Iris pigment epithelial cell (primary cell): ENCODE data around the gene TMEM50A.
"Not testable (repeated sequence)": the region's sequence is repeated elsewhere in the genome, so short reads cannot be mapped to it uniquely, and the experiment has no call there.

Experiments
- DNase-seq: peaks from one replicate; pipeline ENCODE4 v3.0.0-alpha.2; 2011; ENCODE audit warnings: low read depth

Gene TMEM50A

DNA sequence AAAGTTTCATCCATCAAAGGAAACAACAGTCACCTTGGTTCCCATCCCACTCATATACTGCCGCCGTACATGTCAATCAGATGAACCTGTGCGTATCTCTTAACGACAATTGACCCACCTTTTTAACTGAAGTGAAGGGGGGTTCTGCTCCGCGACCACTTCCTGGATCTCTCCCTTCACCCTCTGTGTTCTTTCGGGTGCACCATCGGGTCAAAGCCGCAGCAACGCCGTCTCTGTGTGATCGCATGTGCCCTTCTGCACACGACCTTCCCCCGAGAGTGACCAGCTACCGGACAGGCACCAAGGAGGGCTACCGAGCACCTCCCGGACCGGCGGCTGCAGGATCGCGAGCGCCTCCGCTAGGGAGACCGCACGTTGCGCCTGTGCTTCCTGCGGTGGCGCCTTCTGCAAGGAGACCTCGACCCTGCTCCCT is 1.2 kb upstream of the TMEM50A start:
- DNase-seq = not testable (repeated sequence)

DNA sequence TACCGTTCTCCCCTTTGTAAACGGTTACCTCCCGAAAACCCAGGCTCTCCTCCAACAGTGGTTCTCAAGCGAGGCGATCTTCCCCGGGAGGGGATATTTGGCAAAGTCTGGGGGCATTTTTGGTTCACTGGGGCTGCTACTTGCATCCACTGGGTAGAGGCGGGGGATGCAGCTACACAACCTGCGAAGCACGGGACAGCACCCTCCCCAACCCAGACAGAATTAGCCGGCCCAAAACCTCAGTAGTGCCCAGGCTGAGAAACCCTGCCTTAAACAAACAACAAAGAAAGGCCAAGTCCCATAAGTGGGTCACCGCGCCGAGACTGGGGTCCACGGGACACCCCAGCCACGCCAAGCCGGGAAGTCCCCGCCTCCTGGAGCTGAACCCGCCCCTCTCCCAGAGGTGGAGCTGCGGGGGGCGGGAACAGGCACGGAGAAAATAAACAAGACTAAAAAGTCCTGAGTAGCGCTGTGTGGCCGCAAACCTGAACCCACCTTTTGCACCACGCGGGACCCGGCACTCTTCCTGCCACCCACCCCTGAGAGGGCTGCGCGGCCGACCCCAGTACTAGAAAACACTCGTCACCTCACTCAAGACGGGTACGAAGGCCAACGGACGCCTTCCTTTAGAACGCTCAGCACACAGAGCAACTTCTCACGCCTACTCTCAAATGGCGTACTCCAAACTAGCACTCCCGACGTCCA is 499 bp upstream of the TMEM50A start:
- not testable (repeated sequence) for DNase-seq

DNA sequence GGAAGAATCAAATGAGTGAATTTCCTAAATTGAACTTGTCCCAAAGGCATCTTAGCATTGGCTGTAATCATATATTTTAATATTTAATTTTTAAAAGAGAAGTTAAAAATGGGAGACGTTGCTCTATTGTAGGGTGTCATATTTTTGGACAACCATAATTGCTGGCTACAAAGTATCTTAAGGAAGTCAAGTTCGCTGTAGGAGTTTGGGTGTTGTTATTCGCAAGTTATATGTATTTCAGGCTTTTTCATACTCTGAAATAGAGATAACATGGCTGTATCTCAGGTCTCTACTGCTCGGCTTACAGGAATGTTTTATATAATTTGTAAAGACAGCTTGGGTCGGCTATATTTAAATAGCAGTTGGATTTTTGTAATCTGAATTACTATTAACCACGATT is 852 bp downstream of the TMEM50A start:
- DNase-seq = no peak

DNA sequence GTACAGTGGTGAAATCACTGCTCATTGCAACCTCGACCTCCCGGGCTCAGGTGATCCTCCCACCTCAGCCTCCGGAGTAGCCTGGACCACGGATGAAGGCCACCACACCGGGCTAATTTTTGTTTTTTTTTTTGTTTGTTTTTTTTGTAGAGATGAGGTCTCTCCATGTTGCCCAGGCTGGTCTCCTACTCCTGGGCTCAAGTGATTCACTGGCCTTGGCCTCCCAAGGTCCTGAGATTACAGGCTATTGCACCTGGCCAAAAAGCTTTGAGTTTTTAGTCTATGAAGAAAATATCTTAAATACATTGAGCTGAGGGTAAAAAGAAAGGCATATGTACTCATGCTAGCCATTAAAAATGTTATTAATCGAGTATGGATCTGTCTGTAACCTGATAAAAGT is 3.6 kb downstream of the TMEM50A start:
- DNase-seq = no peak

DNA sequence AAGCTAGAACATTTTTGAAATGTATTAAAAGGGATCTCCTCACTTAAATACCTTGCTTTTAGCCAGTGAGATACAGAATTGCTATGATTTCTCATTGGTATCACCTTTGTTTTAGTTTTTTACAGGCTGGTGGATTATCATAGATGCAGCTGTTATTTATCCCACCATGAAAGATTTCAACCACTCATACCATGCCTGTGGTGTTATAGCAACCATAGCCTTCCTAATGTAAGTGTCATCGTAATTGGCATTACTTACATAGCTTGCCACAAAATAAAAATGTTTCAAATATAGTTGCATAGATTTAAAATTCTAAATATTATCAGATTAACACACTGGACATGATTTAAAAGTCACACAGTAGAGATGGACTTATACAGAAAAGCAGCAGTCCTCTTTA is 4.7 kb downstream of the TMEM50A start:
- no peak for DNase-seq

DNA sequence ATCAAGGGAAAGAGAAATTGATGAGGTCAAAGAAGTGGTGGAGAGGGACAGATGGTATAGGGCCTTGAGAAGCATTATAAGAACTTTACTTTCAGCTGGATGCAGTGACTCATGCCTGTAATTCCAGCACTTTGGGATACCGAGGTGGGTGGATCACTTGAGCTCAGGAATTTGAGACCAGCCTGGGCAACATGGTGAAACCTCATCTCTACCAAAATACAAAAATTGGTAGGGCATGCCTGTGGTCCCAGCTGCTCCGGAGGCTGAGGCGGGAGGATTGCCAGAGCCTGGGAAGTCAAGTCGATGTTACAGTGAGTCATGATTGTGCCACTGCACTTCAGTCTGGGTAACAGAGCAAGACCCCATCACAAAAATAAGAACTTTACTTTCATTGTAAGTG is 5.7 kb downstream of the TMEM50A start:
- DNase-seq = peak; percentile 82

DNA sequence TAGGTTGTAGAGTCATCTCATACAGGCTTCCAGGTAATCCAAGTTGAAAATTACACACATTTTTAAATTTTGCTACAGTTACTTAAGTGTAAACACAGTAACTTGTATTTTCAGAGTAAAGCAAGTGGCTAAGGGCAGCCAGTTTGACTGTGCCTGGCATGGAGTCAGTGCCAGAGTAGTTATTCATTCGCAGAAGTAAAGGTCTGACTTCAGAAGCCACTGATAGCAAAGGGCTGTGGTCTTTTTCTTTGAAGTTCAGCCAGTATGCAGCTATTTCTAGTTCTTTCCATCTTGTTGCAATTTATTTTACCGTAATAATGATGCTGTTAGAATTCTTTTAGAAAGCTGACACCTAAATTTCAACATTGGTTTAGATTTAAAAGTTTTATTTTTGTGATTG is 9.4 kb downstream of the TMEM50A start:
- no peak for DNase-seq

DNA sequence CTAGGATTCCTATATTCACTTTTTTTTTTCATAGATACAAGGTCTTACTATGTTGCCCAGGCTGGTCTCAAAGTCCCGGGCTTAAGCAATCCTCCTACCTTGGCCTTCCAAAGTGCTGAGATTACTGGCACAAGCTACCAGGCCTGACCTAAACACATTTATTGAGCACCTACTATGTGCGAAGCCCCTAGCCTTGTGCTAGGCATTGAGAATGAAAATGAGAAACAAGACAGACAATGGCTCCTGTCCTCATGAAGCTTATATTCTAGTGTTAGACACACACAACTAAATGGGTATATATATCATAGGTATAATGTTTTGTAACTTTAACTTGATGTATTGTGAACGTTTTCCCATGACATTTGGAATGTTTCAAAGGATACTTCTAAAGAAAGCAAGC is 11.5 kb downstream of the TMEM50A start:
- no peak for DNase-seq

DNA sequence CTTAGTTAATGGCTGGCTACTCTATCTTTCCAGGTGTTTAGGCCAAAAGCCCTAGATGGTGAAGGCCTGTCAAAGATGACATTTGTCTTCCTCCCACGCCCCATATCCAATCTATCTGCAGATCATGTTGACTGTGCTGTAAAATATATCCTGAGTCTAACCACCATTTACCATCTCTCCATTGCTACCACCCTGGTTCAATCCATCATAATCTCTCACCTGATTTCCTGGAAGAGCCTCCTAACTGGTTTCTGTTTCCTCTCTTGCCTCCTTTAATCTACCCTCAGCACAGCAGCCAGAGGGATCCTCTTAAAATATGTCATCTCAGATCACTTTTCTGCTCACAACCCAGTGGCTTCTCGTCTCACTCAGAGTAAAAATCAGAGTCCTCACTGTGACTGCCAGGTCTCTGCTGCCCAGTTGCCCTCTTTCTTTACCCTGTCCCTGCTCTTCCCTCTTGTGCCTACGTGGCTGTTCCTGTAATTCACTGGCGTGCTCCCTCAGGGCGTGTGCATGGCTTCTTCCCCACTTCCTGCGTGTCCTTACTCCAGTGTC is 17.8 kb downstream of the TMEM50A start:
- DNase-seq = no peak

DNA sequence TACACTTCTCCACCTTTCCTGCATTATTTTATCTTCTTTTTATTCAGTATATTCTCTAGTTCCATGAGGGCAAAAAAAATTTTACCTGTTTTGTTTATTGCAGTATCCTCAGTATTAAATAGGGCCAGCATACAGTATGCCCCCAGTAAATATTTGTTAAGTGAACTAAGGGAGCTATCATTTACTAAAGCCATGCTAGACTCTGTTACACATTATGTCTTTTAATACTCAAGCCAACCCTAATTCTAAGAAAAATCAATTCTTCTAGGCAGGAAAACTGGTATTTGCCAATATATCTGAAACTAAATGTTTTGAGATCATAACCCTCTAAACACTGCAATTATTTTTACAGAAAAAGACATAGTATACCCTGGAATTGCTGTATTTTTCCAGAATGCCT is 18.3 kb downstream of the TMEM50A start:
- DNase-seq = no peak

DNA sequence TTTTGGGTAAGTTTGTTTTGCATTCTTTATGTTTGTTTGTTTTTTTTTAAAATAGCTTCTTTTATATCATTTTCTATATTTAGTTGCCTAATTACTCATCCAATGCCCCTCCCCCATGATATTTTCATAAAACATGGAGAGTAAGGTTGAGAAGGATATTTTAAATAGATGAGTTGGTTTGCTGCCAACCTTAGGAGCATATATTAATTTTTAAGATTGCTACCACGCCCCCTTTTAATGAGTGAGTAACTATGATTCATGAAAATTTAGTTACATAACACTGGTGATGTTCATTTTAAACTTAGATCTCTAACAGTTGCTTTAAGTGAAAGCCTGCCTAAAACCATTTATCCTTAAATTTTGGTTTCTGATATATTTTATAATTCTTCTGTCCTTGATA is 18.7 kb downstream of the TMEM50A start:
- peak; percentile 28 for DNase-seq

DNA sequence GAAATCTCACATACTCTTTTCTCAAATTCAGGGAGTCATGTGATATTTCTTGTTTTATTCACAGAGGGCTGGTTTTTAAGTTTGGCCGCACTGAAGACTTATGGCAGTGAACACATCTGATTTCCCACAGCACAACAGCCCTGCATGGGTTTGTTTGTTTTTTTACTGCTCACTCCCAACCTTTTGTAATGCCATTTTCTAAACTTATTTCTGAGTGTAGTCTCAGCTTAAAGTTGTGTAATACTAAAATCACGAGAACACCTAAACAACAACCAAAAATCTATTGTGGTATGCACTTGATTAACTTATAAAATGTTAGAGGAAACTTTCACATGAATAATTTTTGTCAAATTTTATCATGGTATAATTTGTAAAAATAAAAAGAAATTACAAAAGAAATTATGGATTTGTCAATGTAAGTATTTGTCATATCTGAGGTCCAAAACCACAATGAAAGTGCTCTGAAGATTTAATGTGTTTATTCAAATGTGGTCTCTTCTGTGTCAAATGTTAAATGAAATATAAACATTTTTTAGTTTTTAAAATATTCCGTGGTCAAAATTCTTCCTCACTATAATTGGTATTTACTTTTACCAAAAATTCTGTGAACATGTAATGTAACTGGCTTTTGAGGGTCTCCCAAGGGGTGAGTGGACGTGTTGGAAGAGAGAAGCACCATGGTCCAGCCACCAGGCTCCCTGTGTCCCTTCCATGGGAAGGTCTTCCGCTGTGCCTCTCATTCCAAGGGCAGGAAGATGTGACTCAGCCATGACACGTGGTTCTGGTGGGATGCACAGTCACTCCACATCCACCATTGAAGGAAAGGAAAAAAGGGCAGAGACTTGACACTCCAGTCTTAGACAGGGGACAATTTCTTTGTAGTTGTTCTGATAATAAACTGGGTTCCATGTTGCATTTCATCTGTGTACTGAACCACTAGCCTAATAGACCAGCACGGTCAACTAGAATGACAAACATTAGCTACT is 22.8 kb downstream of the TMEM50A start:
- peak; percentile 82 for DNase-seq

DNA sequence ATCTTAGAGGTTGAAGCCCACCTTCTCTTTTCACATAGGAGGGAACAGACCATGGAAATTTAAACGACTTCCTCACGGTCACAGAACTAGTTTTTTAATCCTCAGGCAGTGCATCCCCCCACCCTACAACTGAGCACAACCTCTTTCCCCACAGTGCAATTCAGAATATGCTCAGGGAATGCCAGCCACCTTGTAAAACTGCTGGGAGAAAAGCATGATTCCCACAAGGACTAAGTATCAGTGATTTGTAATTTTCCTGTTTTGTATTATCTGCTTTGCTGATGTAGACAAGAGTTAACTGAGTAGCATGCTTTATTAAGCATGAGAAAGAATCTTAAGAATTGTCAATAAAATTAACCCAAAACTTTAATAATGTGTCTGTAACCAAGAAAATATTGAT is 23.8 kb downstream of the TMEM50A start:
- DNase-seq = no peak

DNA sequence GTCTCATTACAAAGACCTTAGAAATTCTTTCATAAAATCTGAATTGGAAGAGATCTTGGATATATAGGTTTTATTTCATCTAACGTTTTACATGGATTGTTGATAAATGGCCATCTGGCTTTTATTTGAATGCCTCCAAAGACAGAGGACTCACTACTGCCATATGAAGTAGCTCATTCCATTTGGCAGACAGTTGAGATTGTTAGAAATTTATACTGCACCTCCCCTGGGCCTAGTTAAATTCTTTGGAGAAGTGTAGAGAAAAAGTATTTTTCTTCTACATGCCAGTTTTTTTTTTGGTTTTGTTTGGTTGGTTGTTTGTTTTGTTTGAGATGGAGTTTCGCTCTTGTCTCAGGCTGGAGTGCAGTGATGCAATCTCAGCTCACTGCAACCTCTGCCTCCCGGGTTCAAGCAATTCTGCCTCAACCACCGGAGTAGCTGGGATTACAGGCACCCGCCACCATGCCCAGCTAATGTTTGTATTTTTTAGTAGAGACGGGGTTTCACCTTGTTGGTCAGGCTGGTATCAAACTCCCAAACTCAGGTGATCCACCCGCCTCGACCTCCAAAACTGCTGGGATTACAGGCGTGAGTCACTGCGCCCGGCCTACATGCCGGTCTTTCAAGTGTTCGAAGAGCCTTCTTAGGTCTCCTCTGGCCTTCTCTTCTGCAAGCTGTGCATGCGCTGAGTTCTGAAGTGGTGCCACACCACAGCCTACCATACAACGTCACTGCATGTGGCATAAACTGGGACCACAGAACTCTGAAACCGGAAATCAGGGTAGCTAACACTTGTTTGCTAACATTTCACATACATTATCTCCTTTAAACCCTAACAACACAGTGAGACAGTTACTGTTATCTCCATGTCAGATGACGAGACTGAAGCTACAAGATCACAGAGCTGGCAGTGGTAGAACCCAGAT is 24.8 kb downstream of the TMEM50A start:
- DNase-seq = not testable (repeated sequence)

DNA sequence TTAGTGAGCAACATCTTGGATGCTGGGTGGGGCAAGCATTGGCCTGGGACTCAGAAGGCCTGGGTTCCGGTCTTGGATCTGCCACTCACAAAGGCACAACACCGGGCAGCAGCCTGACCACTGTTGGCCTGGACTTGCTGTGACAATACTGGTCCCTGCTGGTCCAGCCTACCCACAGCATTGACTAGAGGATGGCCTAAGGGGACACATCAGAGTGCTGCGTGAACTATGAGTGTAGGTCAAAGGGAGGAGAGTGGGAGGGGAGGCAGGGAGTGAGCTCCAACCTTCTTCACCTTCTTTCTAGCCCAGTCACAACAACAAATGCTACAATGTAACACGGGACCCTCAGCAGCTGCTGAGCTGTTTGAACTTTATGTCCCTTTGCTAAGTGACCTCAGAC is 31.1 kb downstream of the TMEM50A start:
- no peak for DNase-seq

DNA sequence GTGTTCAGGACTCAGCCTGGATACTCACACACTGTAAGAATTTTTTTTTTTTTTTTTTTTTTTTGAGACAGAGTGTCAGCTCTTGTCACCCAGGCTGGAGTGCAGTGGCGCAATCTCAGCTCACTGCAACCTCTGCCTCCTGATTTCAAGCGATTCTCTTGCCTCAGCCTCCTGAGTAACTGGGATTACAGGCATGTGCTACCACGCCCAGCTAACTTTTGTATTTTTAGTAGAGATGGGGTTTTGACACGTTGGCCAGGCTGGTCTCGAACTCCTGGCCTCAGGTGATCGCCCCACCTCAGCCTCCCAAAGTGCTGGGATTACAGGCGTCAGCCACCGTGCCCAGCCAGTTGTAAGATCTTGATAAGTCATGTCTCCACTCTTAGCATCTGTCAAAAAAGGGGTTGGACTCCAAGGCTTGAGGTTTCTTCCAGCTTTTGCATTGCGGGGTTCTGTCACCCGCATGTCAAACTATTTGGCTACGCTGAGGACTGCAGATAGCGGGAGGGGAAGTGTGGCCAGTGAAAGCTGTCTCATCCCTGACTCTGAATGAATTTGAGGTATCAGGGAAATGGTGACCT is 31.6 kb downstream of the TMEM50A start:
- DNase-seq = not testable (repeated sequence)

DNA sequence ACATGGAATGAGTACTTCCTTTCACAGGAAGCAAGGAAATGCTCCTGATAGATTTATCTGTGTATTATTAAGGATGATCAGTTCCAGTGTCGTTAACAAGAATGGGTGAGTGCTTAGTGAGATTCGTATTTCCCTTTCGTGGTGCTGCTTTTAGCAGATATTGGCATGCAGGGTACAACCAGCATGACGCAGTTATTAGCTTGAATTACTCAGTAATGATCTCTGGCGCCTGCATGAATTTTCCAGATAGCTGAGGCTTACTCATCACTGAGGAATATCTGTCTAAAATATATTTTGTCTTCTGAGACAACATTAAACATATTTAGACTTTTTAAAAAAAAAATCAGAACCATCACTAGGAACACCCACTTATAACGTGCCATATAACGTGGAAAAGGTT is 33.6 kb downstream of the TMEM50A start:
- DNase-seq = peak; percentile 84

DNA sequence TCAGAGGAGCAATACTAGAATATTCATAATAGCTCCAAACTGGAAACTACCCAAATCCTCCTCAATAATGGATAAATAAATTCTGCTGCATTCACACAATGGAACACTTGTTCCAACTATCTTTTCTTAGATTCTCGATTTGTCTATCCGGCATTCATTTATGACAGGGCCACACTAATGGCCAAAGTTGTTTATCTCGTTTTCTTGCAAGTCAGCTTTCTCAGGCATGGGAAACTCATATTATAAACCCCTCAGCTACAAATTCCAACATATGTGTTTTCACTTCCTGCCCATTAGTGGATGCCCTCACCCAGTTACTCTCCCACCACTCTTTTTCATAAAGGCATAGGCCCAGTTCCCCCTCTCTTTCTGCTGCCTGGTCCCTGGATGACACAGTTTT is 40.2 kb downstream of the TMEM50A start:
- not testable (repeated sequence) for DNase-seq

DNA sequence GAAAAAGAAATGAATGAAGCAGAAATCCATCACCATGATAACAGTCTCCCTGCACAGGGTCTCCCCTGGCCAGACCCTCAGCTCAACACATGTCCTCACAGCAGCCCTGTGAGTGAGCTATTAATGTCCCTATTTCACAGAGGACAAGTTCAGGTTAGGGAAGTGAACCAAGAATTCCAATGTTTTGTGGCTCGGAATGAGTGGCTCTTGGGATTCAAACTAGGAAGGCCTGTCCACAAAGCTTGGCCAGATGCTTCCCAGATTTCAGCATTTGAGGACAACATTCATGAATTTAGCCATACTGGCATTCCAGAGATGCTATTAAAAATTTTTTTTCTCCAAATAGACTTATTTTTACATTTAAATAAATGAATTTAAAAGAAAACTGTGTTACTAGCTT is 44.4 kb downstream of the TMEM50A start:
- not testable (repeated sequence) for DNase-seq

DNA sequence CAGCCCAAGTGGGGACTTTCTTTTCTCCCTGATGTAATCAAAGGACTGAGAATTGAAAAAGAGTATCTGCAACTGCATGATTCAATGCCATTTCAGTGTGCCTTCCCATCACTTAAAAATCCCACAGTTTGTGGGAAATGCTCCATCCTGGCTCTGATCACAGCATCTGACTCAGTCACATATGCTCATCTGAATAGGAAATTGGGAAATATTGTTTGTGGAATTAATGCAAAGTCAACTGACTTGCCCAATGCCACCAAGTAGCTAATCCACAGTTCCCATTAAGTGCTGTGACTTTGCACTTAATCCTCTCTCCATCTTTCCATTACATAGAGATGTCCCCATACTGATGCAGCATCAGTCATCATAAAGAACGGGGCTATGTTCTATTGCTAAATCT is 45.0 kb downstream of the TMEM50A start:
- peak; percentile 37 for DNase-seq

DNA sequence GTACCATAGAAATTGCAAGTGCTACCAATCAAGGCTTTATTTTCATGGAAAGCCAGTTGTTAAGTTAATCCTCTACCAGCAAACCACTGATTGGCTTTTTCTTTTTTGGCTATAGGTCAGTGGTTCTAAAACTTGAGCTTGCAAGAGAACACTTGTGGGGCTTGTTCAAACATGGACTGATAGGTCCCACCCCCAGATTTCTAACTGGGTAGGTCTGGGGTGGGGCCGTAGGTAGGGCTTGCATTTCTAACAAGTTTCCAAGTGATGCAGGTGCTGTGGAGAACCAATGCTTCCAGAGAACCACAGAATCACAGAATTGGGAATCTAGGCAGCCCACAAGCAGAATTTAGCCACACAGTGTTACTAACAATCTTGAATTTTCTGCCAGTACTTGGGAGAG is 45.7 kb downstream of the TMEM50A start:
- not testable (repeated sequence) for DNase-seq
